Trophoblast cell (in vitro differentiated cells and primary cell): ENCODE data around the gene USP9X.

Experiments used
- DNase-seq, 2 donors: peaks; one replicate each; pipeline ENCODE4 v3.0.0-alpha.2; 2016
- H2AFZ ChIP-seq: 2 replicates; pipeline ENCODE4 v1.6.1; 2013; ENCODE audit warnings: low read length, moderate library complexity, mild to moderate bottlenecking; ENCODE audit not compliant: insufficient read depth, poor library complexity
- H2AK5ac ChIP-seq: 2 replicates; pipeline ENCODE4 v1.6.1; 2013; ENCODE audit warnings: mild to moderate bottlenecking, low read length
- H2BK120ac ChIP-seq: 2 replicates; pipeline ENCODE4 v1.6.1; 2013; ENCODE audit warnings: low read length, mild to moderate bottlenecking, moderate library complexity; ENCODE audit not compliant: insufficient read depth, poor library complexity
- H2BK12ac ChIP-seq: 2 replicates; pipeline ENCODE4 v1.6.1; 2013; ENCODE audit warnings: mild to moderate bottlenecking, low read length, moderate library complexity
- H2BK5ac ChIP-seq: 2 replicates; pipeline ENCODE4 v1.6.1; 2013; ENCODE audit warnings: low read length, low read depth, moderate library complexity, mild to moderate bottlenecking; ENCODE audit not compliant: poor library complexity
- H3K14ac ChIP-seq: 2 replicates; pipeline ENCODE4 v1.6.1; 2013; ENCODE audit warnings: mild to moderate bottlenecking, low read length
- H3K18ac ChIP-seq: 2 replicates; pipeline ENCODE4 v1.6.1; 2013; ENCODE audit warnings: mild to moderate bottlenecking, low read length
- H3K23ac ChIP-seq: 2 replicates; pipeline ENCODE4 v1.6.1; 2013; ENCODE audit warnings: low read length
- H3K27ac ChIP-seq: 2 replicates; pipeline ENCODE4 v1.5.1; 2013; ENCODE audit warnings: low read depth, mild to moderate bottlenecking, inconsistent platforms, low read length, moderate library complexity
- H3K27me3 ChIP-seq: 2 replicates; pipeline ENCODE4 v1.6.1; 2013; ENCODE audit warnings: inconsistent platforms, mild to moderate bottlenecking, low read length, moderate library complexity; ENCODE audit not compliant: insufficient read depth
- H3K36me3 ChIP-seq, 2 experiments: 1 replicate in 1 of 2; 2 replicates in 1 of 2; pipeline ENCODE4 v1.6.1; 2013; ENCODE audit warnings: low read length in 2 of 2, mild to moderate bottlenecking in 2 of 2, moderate library complexity in 1 of 2; ENCODE audit not compliant: insufficient read depth in 2 of 2, control insufficient read depth in 1 of 2
- H3K4ac ChIP-seq: 2 replicates; pipeline ENCODE4 v1.6.1; 2013; ENCODE audit warnings: low read depth, mild to moderate bottlenecking, low read length, moderate library complexity
- H3K4me1 ChIP-seq, 2 experiments: 1 replicate in 1 of 2; 2 replicates in 1 of 2; pipeline ENCODE4 v1.6.1; 2013; ENCODE audit warnings: low read length in 2 of 2, mild to moderate bottlenecking in 2 of 2, moderate library complexity in 1 of 2; ENCODE audit not compliant: insufficient read depth in 2 of 2, control insufficient read depth in 1 of 2
- H3K4me2 ChIP-seq: 2 replicates; pipeline ENCODE4 v1.6.1; 2013; ENCODE audit warnings: inconsistent platforms, mild to moderate bottlenecking, low read length, moderate library complexity
- H3K4me3 ChIP-seq: 2 replicates; pipeline ENCODE4 v1.5.1; 2013; ENCODE audit warnings: mild to moderate bottlenecking, low read depth, low read length, inconsistent platforms
- H3K79me1 ChIP-seq: one replicate; pipeline ENCODE4 v1.6.1; 2013; ENCODE audit warnings: low read length
- H3K79me2 ChIP-seq: 2 replicates; pipeline ENCODE4 v1.6.1; 2013; ENCODE audit warnings: low read length, mild to moderate bottlenecking; ENCODE audit not compliant: control insufficient read depth, insufficient read depth, poor library complexity
- H3K9ac ChIP-seq: 2 replicates; pipeline ENCODE4 v1.6.1; 2013; ENCODE audit warnings: mild to moderate bottlenecking, low read length
- H3K9me3 ChIP-seq: 2 replicates; pipeline ENCODE4 v1.6.1; 2013; ENCODE audit warnings: low read depth, mild to moderate bottlenecking, control low read depth, inconsistent platforms, low read length; ENCODE audit not compliant: insufficient read depth
- H4K12ac ChIP-seq: 2 replicates; pipeline ENCODE4 v1.6.1; 2013; ENCODE audit warnings: low read depth, mild to moderate bottlenecking, low read length, moderate library complexity
- H4K8ac ChIP-seq: 2 replicates; pipeline ENCODE4 v1.6.1; 2013; ENCODE audit warnings: low read depth, mild to moderate bottlenecking, low read length, moderate library complexity
- H4K91ac ChIP-seq: one replicate; pipeline ENCODE4 v1.6.1; 2013; ENCODE audit warnings: low read depth, mild to moderate bottlenecking, low read length, moderate library complexity
- WGBS: extraction: QIAGEN DNeasy Blood & Tissue Kit; methylation state at CpG from one replicate; pipeline ENCODE4 v1.1.7; 2013; ENCODE audit warnings: missing lambda C conversion rate; ENCODE audit not compliant: insufficient read length, insufficient coverage; ENCODE audit errors: extremely low coverage; 5-methylcytosine and 5-hydroxymethylcytosine counted together

The USP9X gene

DNA sequence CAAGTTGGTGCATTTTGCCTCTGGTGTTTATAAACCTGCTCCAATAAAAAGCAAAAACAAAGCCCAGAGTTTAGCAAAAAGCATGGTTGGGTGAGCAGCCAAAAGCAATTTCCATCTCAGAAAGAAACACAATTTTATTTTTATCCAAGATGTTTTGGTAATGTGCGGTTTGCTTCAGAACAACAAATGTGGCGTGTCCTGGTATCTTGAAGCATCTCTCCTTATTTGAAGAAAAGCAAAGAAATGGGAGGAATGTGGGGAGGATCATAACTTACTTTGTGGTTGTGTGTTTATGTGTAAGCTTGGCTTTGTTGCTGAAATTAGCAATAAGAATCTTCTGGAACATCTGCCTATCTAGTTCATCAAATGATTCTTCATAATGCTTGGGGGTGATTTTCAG is 160.4 kb downstream of the USP9X start:
- no peak overlapping the region for H3K14ac ChIP-seq
- H4K12ac ChIP-seq: no peak overlapping the region
- no peak overlapping the region for H4K91ac ChIP-seq
- no peak overlapping the region for H3K4me3 ChIP-seq
- H3K79me1 ChIP-seq: no peaks in the 10 kb centered on the region
- no CpG with 5 or more reads among the region's 2 CpGs for WGBS
- DNase-seq: no peak
- H2AK5ac ChIP-seq: no peak overlapping the region
- H3K4ac ChIP-seq: no peak overlapping the region
- no peak overlapping the region for H2BK12ac ChIP-seq
- no peak overlapping the region for H2BK5ac ChIP-seq
- H3K27ac ChIP-seq: no peak overlapping the region
- no peak overlapping the region for H3K23ac ChIP-seq
- H3K79me2 ChIP-seq: no peaks in the 10 kb centered on the region
- no peak overlapping the region for H3K18ac ChIP-seq
- no peaks in the 10 kb centered on the region for H3K9me3 ChIP-seq
- no peak overlapping the region for H3K4me2 ChIP-seq
- H3K4me1 ChIP-seq: no peaks in the 10 kb centered on the region
- no peak overlapping the region for H2BK120ac ChIP-seq
- H3K9ac ChIP-seq: no peak overlapping the region
- H4K8ac ChIP-seq: no peak overlapping the region
- H3K36me3 ChIP-seq: no peaks in the 10 kb centered on the region
- H2AFZ ChIP-seq: no peak overlapping the region
- no peaks in the 10 kb centered on the region for H3K27me3 ChIP-seq

DNA sequence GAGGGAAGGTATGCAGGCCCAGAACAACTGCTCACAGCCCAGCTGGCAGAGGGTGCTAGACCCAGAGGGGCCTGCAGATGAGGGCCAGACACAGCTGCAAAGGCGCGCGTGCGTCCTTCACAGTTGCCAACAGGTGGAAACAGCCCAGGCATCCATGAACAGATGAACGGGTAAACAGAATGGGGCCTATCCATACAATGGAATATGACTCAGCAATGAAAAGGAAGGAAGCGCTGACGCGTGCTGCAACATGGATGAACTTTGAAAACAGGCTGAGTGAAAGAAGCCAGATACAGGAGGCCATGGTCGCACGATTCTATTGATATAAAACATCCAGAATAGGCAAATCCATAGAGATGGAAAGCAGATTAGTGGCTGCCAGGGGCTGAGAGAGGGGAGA is 165.6 kb downstream of the USP9X start:
- no peak overlapping the region for H2BK5ac ChIP-seq
- no peak for DNase-seq

DNA sequence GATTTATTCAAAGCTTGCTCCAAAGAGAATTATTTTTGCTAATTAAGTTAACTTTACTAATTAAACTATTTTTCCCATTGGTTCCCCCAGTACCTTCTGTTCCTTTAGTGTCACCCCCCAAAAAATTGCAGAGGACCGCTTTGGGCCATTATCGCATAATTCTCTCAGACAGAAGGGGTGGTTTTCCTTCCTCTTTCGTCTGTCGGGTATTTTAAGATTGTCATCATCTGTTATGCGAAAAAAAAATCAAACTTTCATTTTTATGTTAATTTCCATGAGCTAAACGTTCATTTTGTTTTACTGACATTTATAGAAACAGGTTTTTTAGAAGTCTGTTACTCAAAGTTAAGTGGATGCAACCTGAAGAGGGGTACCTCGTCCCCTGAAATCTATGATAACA is 172.6 kb downstream of the USP9X start:
- no peak overlapping the region for H2BK5ac ChIP-seq
- no peaks in the 10 kb centered on the region for H3K79me1 ChIP-seq
- H3K4ac ChIP-seq: no peak overlapping the region
- no peak overlapping the region for H4K12ac ChIP-seq
- WGBS: no CpG with 5 or more reads among the region's 7 CpGs
- no peak overlapping the region for H2AFZ ChIP-seq
- no peak overlapping the region for H3K23ac ChIP-seq
- no peak overlapping the region for H3K18ac ChIP-seq
- H3K9ac ChIP-seq: no peak overlapping the region
- H3K9me3 ChIP-seq: no peaks in the 10 kb centered on the region
- no peak overlapping the region for H3K4me3 ChIP-seq
- no peak overlapping the region for H3K4me2 ChIP-seq
- H3K79me2 ChIP-seq: no peaks in the 10 kb centered on the region
- DNase-seq: no peak
- no peak overlapping the region for H2BK12ac ChIP-seq
- H3K27ac ChIP-seq: no peak overlapping the region
- H3K4me1 ChIP-seq: no peaks in the 10 kb centered on the region
- no peaks in the 10 kb centered on the region for H3K36me3 ChIP-seq
- H2BK120ac ChIP-seq: no peak overlapping the region
- H4K8ac ChIP-seq: no peak overlapping the region
- H2AK5ac ChIP-seq: no peak overlapping the region
- H4K91ac ChIP-seq: no peak overlapping the region
- H3K27me3 ChIP-seq: no peaks in the 10 kb centered on the region
- no peak overlapping the region for H3K14ac ChIP-seq

More for the DNA sequence above, 165.6 kb downstream of the USP9X start:
- no CpG with 5 or more reads among the region's 10 CpGs for WGBS
- Histone ChIP-seq H3K36me3 (no peaks in the 10 kb centered on the region), H2BK120ac (no peak overlapping the region), H3K23ac (no peak overlapping the region), H4K8ac (no peak overlapping the region), H3K79me2 (no peaks in the 10 kb centered on the region), H3K4me1 (no peaks in the 10 kb centered on the region), H4K91ac (no peak overlapping the region), H3K4me2 (no peak overlapping the region), H3K9ac (no peak overlapping the region), H3K14ac (no peak overlapping the region), H2AK5ac (no peak overlapping the region), H3K4ac (no peak overlapping the region), H2AFZ (no peak overlapping the region), H4K12ac (no peak overlapping the region), H3K27me3 (no peaks in the 10 kb centered on the region), H2BK12ac (no peak overlapping the region), H3K27ac (no peak overlapping the region), H3K9me3 (no peaks in the 10 kb centered on the region), H3K79me1 (no peaks in the 10 kb centered on the region), H3K18ac (no peak overlapping the region), H3K4me3 (no peak overlapping the region)

DNA sequence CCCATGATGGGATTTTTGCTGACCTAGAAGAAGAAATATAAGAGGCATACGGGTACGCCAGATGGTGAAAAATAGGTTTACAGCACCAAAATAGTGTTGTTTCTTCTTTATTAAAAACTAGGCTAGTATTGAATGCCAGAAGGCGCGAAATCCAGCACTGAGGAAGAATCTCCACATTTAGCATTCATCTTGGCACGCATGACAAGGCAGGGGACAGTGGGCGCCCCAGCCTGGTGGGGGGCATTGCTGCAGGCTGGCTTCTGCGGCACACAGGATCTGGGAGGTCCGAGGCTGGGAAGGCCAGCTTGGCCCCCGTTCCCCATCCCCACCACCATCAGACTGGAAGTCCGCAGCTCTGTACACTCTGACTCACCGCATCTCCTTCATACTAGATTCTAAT is 173.0 kb downstream of the USP9X start:
- no peak overlapping the region for H3K4ac ChIP-seq
- H2BK120ac ChIP-seq: no peak overlapping the region
- H4K91ac ChIP-seq: no peak overlapping the region
- H3K18ac ChIP-seq: no peak overlapping the region
- H2AK5ac ChIP-seq: no peak overlapping the region
- H2BK5ac ChIP-seq: no peak overlapping the region
- no peak overlapping the region for H4K12ac ChIP-seq
- H3K4me3 ChIP-seq: no peak overlapping the region
- no peak overlapping the region for H2AFZ ChIP-seq
- WGBS: no CpG with 5 or more reads among the region's 11 CpGs
- no peak overlapping the region for H3K27ac ChIP-seq
- H3K79me1 ChIP-seq: no peaks in the 10 kb centered on the region
- no peak overlapping the region for H3K4me2 ChIP-seq
- H4K8ac ChIP-seq: no peak overlapping the region
- H3K23ac ChIP-seq: no peak overlapping the region
- H3K27me3 ChIP-seq: no peaks in the 10 kb centered on the region
- no peak overlapping the region for H2BK12ac ChIP-seq
- no peaks in the 10 kb centered on the region for H3K9me3 ChIP-seq
- no peak overlapping the region for H3K14ac ChIP-seq
- H3K79me2 ChIP-seq: no peaks in the 10 kb centered on the region
- no peak overlapping the region for H3K9ac ChIP-seq
- no peaks in the 10 kb centered on the region for H3K36me3 ChIP-seq
- H3K4me1 ChIP-seq: no peaks in the 10 kb centered on the region
- no peak for DNase-seq
